ENCODE data around the gene TUT4. TPM values are rescaled to one million over a fixed set of nuclear protein-coding genes. Genes with fewer than 3 reads are reported as not detected.

Gene TUT4
- polyA plus RNA-seq, 1 donor from 2014 or later = 84.1 TPM

DNA sequence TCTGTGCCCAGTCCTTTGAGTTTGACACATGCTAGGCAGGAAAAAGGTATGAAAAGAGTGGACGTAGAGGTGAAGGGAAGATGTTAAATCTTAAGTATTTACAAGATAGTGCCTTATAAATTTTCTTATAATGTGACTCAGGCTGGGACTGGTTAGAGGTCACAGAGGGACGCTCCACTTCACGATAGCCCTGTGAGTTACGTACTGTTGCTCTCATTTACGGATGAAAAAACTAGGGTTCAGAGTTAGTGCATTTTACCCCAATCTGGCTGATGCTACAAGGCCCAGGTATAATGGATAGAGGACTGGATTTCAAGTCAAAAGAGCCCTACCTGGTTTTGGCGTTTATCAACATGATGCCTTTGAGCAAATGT, 1.4 kb upstream of the TUT4 start:
- Histone ChIP-seq H3F3A (ENCODE audit: insufficient read depth, low read length, poor library complexity, severe bottlenecking) (no peaks in the 10 kb centered on the region), H3K4me3 (ENCODE audit: low read length) (peak overlapping the region; percentile 90), H2AFZ (ENCODE audit: low read depth, low read length) (peak overlapping the region; percentile 57)

GRCh38 chr1:52553362-52554266, 722 bp upstream of the TUT4 start:
- H3K4me2 ChIP-seq (ENCODE audit: low read length) = peak overlapping the region; percentile 90
- H3K9me2 ChIP-seq (ENCODE audit: insufficient read depth, low read length) = no peaks in the 10 kb centered on the region
- H3K27me3 ChIP-seq (ENCODE audit: insufficient read depth, low read depth, low read length) = no peaks in the 10 kb centered on the region
- H2AFZ ChIP-seq (ENCODE audit: low read depth, low read length) = peak overlapping the region; percentile 57
- H3K9me3 ChIP-seq (ENCODE audit: low read length) = no peaks in the 10 kb centered on the region
- peak overlapping the region; percentile 100 for H3K27ac ChIP-seq (ENCODE audit: low read length)
- peaks cover 48% of the 10 kb centered on the region for H3K79me2 ChIP-seq (replicated peaks; ENCODE audit: insufficient read depth, low read length)
- H3K9ac ChIP-seq (ENCODE audit: low read length) = peak overlapping the region; percentile 99
- no peaks in the 10 kb centered on the region for H3F3A ChIP-seq (ENCODE audit: insufficient read depth, low read length, poor library complexity, severe bottlenecking)
- peaks cover 2% of the 10 kb centered on the region for H4K20me1 ChIP-seq (ENCODE audit: insufficient read depth)
- H3K4me3 ChIP-seq (ENCODE audit: low read length) = peak overlapping the region; percentile 90
- H3K36me3 ChIP-seq (ENCODE audit: insufficient read depth, low read length) = no peaks in the 10 kb centered on the region
- TF ChIP-seq, protein P1, sequence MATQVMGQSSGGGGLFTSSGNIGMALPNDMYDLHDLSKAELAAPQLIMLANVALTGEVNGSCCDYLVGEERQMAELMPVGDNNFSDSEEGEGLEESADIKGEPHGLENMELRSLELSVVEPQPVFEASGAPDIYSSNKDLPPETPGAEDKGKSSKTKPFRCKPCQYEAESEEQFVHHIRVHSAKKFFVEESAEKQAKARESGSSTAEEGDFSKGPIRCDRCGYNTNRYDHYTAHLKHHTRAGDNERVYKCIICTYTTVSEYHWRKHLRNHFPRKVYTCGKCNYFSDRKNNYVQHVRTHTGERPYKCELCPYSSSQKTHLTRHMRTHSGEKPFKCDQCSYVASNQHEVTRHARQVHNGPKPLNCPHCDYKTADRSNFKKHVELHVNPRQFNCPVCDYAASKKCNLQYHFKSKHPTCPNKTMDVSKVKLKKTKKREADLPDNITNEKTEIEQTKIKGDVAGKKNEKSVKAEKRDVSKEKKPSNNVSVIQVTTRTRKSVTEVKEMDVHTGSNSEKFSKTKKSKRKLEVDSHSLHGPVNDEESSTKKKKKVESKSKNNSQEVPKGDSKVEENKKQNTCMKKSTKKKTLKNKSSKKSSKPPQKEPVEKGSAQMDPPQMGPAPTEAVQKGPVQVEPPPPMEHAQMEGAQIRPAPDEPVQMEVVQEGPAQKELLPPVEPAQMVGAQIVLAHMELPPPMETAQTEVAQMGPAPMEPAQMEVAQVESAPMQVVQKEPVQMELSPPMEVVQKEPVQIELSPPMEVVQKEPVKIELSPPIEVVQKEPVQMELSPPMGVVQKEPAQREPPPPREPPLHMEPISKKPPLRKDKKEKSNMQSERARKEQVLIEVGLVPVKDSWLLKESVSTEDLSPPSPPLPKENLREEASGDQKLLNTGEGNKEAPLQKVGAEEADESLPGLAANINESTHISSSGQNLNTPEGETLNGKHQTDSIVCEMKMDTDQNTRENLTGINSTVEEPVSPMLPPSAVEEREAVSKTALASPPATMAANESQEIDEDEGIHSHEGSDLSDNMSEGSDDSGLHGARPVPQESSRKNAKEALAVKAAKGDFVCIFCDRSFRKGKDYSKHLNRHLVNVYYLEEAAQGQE (IDR thresholded peaks at IDR 0.05; ENCODE audit: borderline replicate concordance) = peak; percentile 87
- TF ChIP-seq, protein P2, sequence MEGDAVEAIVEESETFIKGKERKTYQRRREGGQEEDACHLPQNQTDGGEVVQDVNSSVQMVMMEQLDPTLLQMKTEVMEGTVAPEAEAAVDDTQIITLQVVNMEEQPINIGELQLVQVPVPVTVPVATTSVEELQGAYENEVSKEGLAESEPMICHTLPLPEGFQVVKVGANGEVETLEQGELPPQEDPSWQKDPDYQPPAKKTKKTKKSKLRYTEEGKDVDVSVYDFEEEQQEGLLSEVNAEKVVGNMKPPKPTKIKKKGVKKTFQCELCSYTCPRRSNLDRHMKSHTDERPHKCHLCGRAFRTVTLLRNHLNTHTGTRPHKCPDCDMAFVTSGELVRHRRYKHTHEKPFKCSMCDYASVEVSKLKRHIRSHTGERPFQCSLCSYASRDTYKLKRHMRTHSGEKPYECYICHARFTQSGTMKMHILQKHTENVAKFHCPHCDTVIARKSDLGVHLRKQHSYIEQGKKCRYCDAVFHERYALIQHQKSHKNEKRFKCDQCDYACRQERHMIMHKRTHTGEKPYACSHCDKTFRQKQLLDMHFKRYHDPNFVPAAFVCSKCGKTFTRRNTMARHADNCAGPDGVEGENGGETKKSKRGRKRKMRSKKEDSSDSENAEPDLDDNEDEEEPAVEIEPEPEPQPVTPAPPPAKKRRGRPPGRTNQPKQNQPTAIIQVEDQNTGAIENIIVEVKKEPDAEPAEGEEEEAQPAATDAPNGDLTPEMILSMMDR (IDR thresholded peaks at IDR 0.05; ENCODE audit: poor library complexity, severe bottlenecking) = peak; percentile 42
- peak; percentile 45 for TF ChIP-seq MXI1 (conservative IDR thresholded peaks at IDR 0.05; ENCODE audit: poor library complexity, severe bottlenecking)
- peak; percentile 66 for TF ChIP-seq SMC3 (conservative IDR thresholded peaks at IDR 0.05; ENCODE audit: poor library complexity)
- peak; percentile 64 for TF ChIP-seq RAD21 (conservative IDR thresholded peaks at IDR 0.05)
- TF ChIP-seq TAF1 (IDR thresholded peaks at IDR 0.05; ENCODE audit: low read depth) = peak; percentile 95
- no peak for TF ChIP-seq EZH2 (IDR thresholded peaks at IDR 0.05; ENCODE audit: borderline replicate concordance, insufficient read depth, low read length, poor library complexity, severe bottlenecking)
- TF ChIP-seq POLR2AphosphoS5 (IDR thresholded peaks at IDR 0.05) = peak; percentile 93

More for the DNA sequence above, 1.4 kb upstream of the TUT4 start:
- no peaks in the 10 kb centered on the region for H3K9me3 ChIP-seq (ENCODE audit: low read length)
- no peaks in the 10 kb centered on the region for H3K36me3 ChIP-seq (ENCODE audit: insufficient read depth, low read length)
- H3K79me2 ChIP-seq (replicated peaks; ENCODE audit: insufficient read depth, low read length) = peaks cover 42% of the 10 kb centered on the region
- H3K9ac ChIP-seq (ENCODE audit: low read length) = peak overlapping the region; percentile 99
- peak overlapping the region; percentile 90 for H3K4me2 ChIP-seq (ENCODE audit: low read length)
- H4K20me1 ChIP-seq (ENCODE audit: insufficient read depth) = no peaks in the 10 kb centered on the region
- H3K9me2 ChIP-seq (ENCODE audit: insufficient read depth, low read length) = no peaks in the 10 kb centered on the region
- TF ChIP-seq SMC3 (conservative IDR thresholded peaks at IDR 0.05; ENCODE audit: poor library complexity) = no peak
- TF ChIP-seq, protein P2 (IDR thresholded peaks at IDR 0.05; ENCODE audit: poor library complexity, severe bottlenecking) = no peak
- no peak for TF ChIP-seq MXI1 (conservative IDR thresholded peaks at IDR 0.05; ENCODE audit: poor library complexity, severe bottlenecking)
- no peak for TF ChIP-seq EZH2 (IDR thresholded peaks at IDR 0.05; ENCODE audit: borderline replicate concordance, insufficient read depth, low read length, poor library complexity, severe bottlenecking)
- no peak for TF ChIP-seq POLR2AphosphoS5 (IDR thresholded peaks at IDR 0.05)
- TF ChIP-seq TAF1 (IDR thresholded peaks at IDR 0.05; ENCODE audit: low read depth) = no peak
- TF ChIP-seq, protein P1 (IDR thresholded peaks at IDR 0.05; ENCODE audit: borderline replicate concordance) = no peak
- no peak for TF ChIP-seq EP300 (conservative IDR thresholded peaks at IDR 0.05; ENCODE audit: poor library complexity, severe bottlenecking)
- peak overlapping the region; percentile 100 for H3K27ac ChIP-seq (ENCODE audit: low read length)
- H3K27me3 ChIP-seq (ENCODE audit: insufficient read depth, low read depth, low read length) = no peaks in the 10 kb centered on the region
